ENCODE measurements around the gene ASAH2. TPM values are rescaled to one million over a fixed set of nuclear protein-coding genes. Genes with fewer than 3 reads are reported as not detected.

Gene ASAH2
- total RNA-seq, 4 donors from 2014 or later = 0.34 to 14.5 (median 0.75) TPM; not detected in 1

GRCh38 chr10:50275650-50276235 is 24.4 kb upstream of the ASAH2 start:
- no peak for TF ChIP-seq CTCF (IDR thresholded peaks at IDR 0.05; ENCODE audit: low read depth)

GRCh38 chr10:50272531-50272930 is 21.2 kb upstream of the ASAH2 start:
- TF ChIP-seq CTCF (IDR thresholded peaks at IDR 0.05; ENCODE audit: low read depth) = no peak

GRCh38 chr10:50271564-50272250 is 20.4 kb upstream of the ASAH2 start:
- TF ChIP-seq CTCF (IDR thresholded peaks at IDR 0.05; ENCODE audit: low read depth) = no peak

GRCh38 chr10:50260791-50261281 is 9.5 kb upstream of the ASAH2 start:
- TF ChIP-seq CTCF (IDR thresholded peaks at IDR 0.05; ENCODE audit: low read depth) = no peak

- TF ChIP-seq CTCF (IDR thresholded peaks at IDR 0.05; ENCODE audit: low read depth) = no peak
Measured at GRCh38 chr10:50254479-50254878, 3.2 kb upstream of the ASAH2 start.

GRCh38 chr10:50250096-50250854 is 1.0 kb downstream of the ASAH2 start:
- no peak for TF ChIP-seq CTCF (IDR thresholded peaks at IDR 0.05; ENCODE audit: low read depth)

- TF ChIP-seq CTCF (IDR thresholded peaks at IDR 0.05; ENCODE audit: low read depth) = no peak
Measured at GRCh38 chr10:50248598-50248997, 2.7 kb downstream of the ASAH2 start.
